Astrocyte (in vitro differentiated cells and primary cell): ENCODE data around the gene CTNNA2. TPM values are rescaled to one million over a fixed set of nuclear protein-coding genes. Genes with fewer than 3 reads are reported as not detected.

ENCODE experiments used
- DNase-seq: peaks from one replicate; pipeline ENCODE4 v3.0.0-alpha.2; 2010; ENCODE audit warnings: low read depth
- FAIRE-seq: peaks from 2 replicates; lab custom pipeline; 2011; peaks lifted over from hg19 to GRCh38; lab: Jason Lieb, UNC
- H2AFZ ChIP-seq: 2 replicates; pipeline ENCODE4 v1.6.0; 2012; ENCODE audit warnings: low read depth, low read length, inconsistent platforms
- H3K27ac ChIP-seq: 2 replicates; pipeline ENCODE4 v1.5.1; 2011; ENCODE audit warnings: low read depth, low read length, inconsistent platforms
- H3K27me3 ChIP-seq: 2 replicates; pipeline ENCODE4 v1.6.0; 2011; ENCODE audit warnings: low read length, inconsistent platforms; ENCODE audit not compliant: insufficient read depth
- H3K36me3 ChIP-seq: 2 replicates; pipeline ENCODE4 v1.5.1; 2011; ENCODE audit warnings: low read length, inconsistent platforms; ENCODE audit not compliant: insufficient read depth
- H3K4me1 ChIP-seq: 2 replicates; pipeline ENCODE4 v1.5.1; 2011; ENCODE audit warnings: low read length, inconsistent platforms; ENCODE audit not compliant: insufficient read depth
- H3K4me2 ChIP-seq: 2 replicates; pipeline ENCODE4 v1.6.0; 2012; ENCODE audit warnings: low read length, inconsistent platforms
- H3K4me3 ChIP-seq: 2 replicates; pipeline ENCODE4 v1.5.1; 2011; ENCODE audit warnings: low read depth, mild to moderate bottlenecking, low read length, inconsistent platforms; ENCODE audit not compliant: insufficient read depth
- H3K79me2 ChIP-seq: 2 replicates; pipeline ENCODE4 v1.6.0; 2012; ENCODE audit warnings: mild to moderate bottlenecking, low read length, inconsistent platforms; ENCODE audit not compliant: insufficient read depth
- H3K9ac ChIP-seq: 2 replicates; pipeline ENCODE4 v1.6.0; 2012; ENCODE audit warnings: mild to moderate bottlenecking, low read length, inconsistent platforms
- H3K9me3 ChIP-seq: 2 replicates; pipeline ENCODE4 v1.5.1; 2012; ENCODE audit warnings: low read depth, mild to moderate bottlenecking, low read length, inconsistent platforms; ENCODE audit not compliant: insufficient read depth
- H4K20me1 ChIP-seq: 2 replicates; pipeline ENCODE4 v1.6.0; 2012; ENCODE audit warnings: low read length, inconsistent platforms; ENCODE audit not compliant: insufficient read depth
- H3K27ac Mint-ChIP-seq: one replicate; pipeline ENCODE4 v1.8.0; 2021; ENCODE audit warnings: mild to moderate bottlenecking, mixed read lengths; ENCODE audit not compliant: unreplicated experiment
- H3K27me3 Mint-ChIP-seq: one replicate; pipeline ENCODE4 v1.8.0; 2021; ENCODE audit warnings: low read depth, mixed read lengths; ENCODE audit not compliant: unreplicated experiment
- H3K36me3 Mint-ChIP-seq: one replicate; pipeline ENCODE4 v1.8.0; 2021; ENCODE audit warnings: low read depth, mixed read lengths; ENCODE audit not compliant: unreplicated experiment
- H3K4me1 Mint-ChIP-seq: one replicate; pipeline ENCODE4 v1.8.0; 2021; ENCODE audit warnings: low read depth, mixed read lengths; ENCODE audit not compliant: unreplicated experiment
- H3K4me3 Mint-ChIP-seq: one replicate; pipeline ENCODE4 v1.8.0; 2021; ENCODE audit warnings: mild to moderate bottlenecking, moderate library complexity, mixed read lengths; ENCODE audit not compliant: unreplicated experiment
- H3K9me3 Mint-ChIP-seq: one replicate; pipeline ENCODE4 v1.8.0; 2021; ENCODE audit warnings: mild to moderate bottlenecking, mixed read lengths; ENCODE audit not compliant: unreplicated experiment
- CTCF ChIP-seq: IDR thresholded peaks from 2 replicates; pipeline ENCODE4 v1.5.1; 2011; ENCODE audit warnings: low read depth, mild to moderate bottlenecking, inconsistent platforms, low read length, moderate library complexity; ENCODE audit not compliant: insufficient read depth
- EZH2 ChIP-seq: IDR thresholded peaks from 2 replicates; pipeline ENCODE4 v1.6.1; 2012; ENCODE audit warnings: mild to moderate bottlenecking, low read length, inconsistent platforms; ENCODE audit not compliant: insufficient read depth
- total RNA-seq: library from RNA; stranded (reverse); gene quantifications from 2 replicates; pipeline ENCODE4 v1.2.1, GENCODE V29; 2021

Gene CTNNA2
- total RNA-seq, 1 donor from 2014 or later, result 3.9 TPM

- DNase-seq, result no peak
- H2AFZ ChIP-seq, result no peak overlapping the region
These were observed 244.7 kb downstream of the CTNNA2 start for GRCh38 chr2:79757526-79757925.

GRCh38 chr2:79758042-79758441 is 245.2 kb downstream of the CTNNA2 start:
- Mint-ChIP-seq H3K36me3 (no peaks in the 10 kb centered on the region), H3K4me1 (no peaks in the 10 kb centered on the region), H3K4me3 (no peak overlapping the region), H3K27ac (no peak overlapping the region), H3K9me3 (no peaks in the 10 kb centered on the region), H3K27me3 (peaks cover 2% of the 10 kb centered on the region)
- TF ChIP-seq EZH2 (no peak), CTCF (no peak)
- H3K4me1 ChIP-seq, result no peaks in the 10 kb centered on the region
- no peaks in the 10 kb centered on the region for H3K9me3 ChIP-seq
- H3K27me3 ChIP-seq, result no peaks in the 10 kb centered on the region
- H3K4me2 ChIP-seq, result no peak overlapping the region
- H4K20me1 ChIP-seq, result no peaks in the 10 kb centered on the region
- FAIRE-seq, result no peak
- H3K9ac ChIP-seq, result no peak overlapping the region
- DNase-seq, result no peak
- no peak overlapping the region for H2AFZ ChIP-seq
- H3K36me3 ChIP-seq, result no peaks in the 10 kb centered on the region
- H3K4me3 ChIP-seq, result no peak overlapping the region
- H3K79me2 ChIP-seq, result no peaks in the 10 kb centered on the region
- no peak overlapping the region for H3K27ac ChIP-seq

More at GRCh38 chr2:79757526-79757925, 244.7 kb downstream of the CTNNA2 start:
- no peaks in the 10 kb centered on the region for H3K4me1 Mint-ChIP-seq
- no peaks in the 10 kb centered on the region for H3K36me3 ChIP-seq
- no peaks in the 10 kb centered on the region for H3K9me3 Mint-ChIP-seq
- no peak overlapping the region for H3K4me3 ChIP-seq
- no peak overlapping the region for H3K27ac Mint-ChIP-seq
- no peak overlapping the region for H3K4me3 Mint-ChIP-seq
- H3K4me1 ChIP-seq, result no peaks in the 10 kb centered on the region
- H3K27me3 ChIP-seq, result no peaks in the 10 kb centered on the region
- H3K9me3 ChIP-seq, result no peaks in the 10 kb centered on the region
- H3K27ac ChIP-seq, result no peak overlapping the region
- no peak overlapping the region for H3K4me2 ChIP-seq
- no peaks in the 10 kb centered on the region for H3K79me2 ChIP-seq
- no peak for FAIRE-seq
- H3K27me3 Mint-ChIP-seq, result peaks cover 2% of the 10 kb centered on the region
- H3K9ac ChIP-seq, result no peak overlapping the region
- H4K20me1 ChIP-seq, result no peaks in the 10 kb centered on the region
- no peaks in the 10 kb centered on the region for H3K36me3 Mint-ChIP-seq
- TF ChIP-seq EZH2 (no peak), CTCF (no peak)

GRCh38 chr2:79758749-79759282 is 246.0 kb downstream of the CTNNA2 start:
- H3K36me3 Mint-ChIP-seq, result no peaks in the 10 kb centered on the region
- Histone ChIP-seq H3K4me1 (no peaks in the 10 kb centered on the region), H3K27me3 (no peaks in the 10 kb centered on the region), H3K79me2 (no peaks in the 10 kb centered on the region), H2AFZ (no peak overlapping the region), H4K20me1 (no peaks in the 10 kb centered on the region), H3K4me3 (no peak overlapping the region), H3K36me3 (no peaks in the 10 kb centered on the region), H3K9ac (no peak overlapping the region), H3K27ac (no peak overlapping the region), H3K9me3 (no peaks in the 10 kb centered on the region), H3K4me2 (no peak overlapping the region)
- FAIRE-seq (no peak), DNase-seq (no peak)
- no peak overlapping the region for H3K27ac Mint-ChIP-seq
- TF ChIP-seq CTCF (no peak), EZH2 (no peak)
- H3K9me3 Mint-ChIP-seq, result no peaks in the 10 kb centered on the region
- peaks cover 2% of the 10 kb centered on the region for H3K27me3 Mint-ChIP-seq
- no peaks in the 10 kb centered on the region for H3K4me1 Mint-ChIP-seq
- no peak overlapping the region for H3K4me3 Mint-ChIP-seq
